HCT116 (cell line): ENCODE results near the gene CNTNAP5. TPM values are rescaled to one million over a fixed set of nuclear protein-coding genes. Genes with fewer than 3 reads are reported as not detected.

ENCODE experiments used
- ATAC-seq: fragments of 200-7000 bp; cut with Tn5 transposase; 2 replicates; pipeline ENCODE4 v1.9.1; 2020; ENCODE audit warnings: mild to moderate bottlenecking, moderate library complexity
- BruUV-seq: library from RNA; stranded (reverse); fragments of 400-500 nt; replicated peaks from 2 replicates; lab custom pipeline; 2021; lab: Mats Ljungman, UMichigan
- CTCF ChIA-PET: fragments of 300-600 bp; sonication (Branson Sonifier 250); formaldehyde crosslinking; loops from one replicate; lab custom pipeline; 2021; ENCODE audit warnings: antibody characterized with exemption; lab: Charles Lee
- POLR2A ChIA-PET: fragments of 300-600, 350-600 bp; sonication (Branson Sonifier 250); formaldehyde crosslinking; loops from one replicate; lab custom pipeline; 2021; ENCODE audit warnings: antibody characterized with exemption; lab: Charles Lee
- RAD21 ChIA-PET, 2 experiments: fragments of 300-600 bp; sonication (Branson Sonifier 250); formaldehyde crosslinking; loops; one replicate each; lab custom pipeline; 2023; ENCODE audit warnings: low total read pairs in 2 of 2; ENCODE audit not compliant: uncharacterized antibody in 2 of 2, unreplicated experiment in 2 of 2, low non-redundant PET in 1 of 2; lab: Charles Lee
- DNase-seq: peaks from one replicate; pipeline ENCODE4 v3.0.0-alpha.2; 2010; ENCODE audit warnings: low read depth, low spot score
- H2AFZ ChIP-seq: fragments of 200-600 bp; shearing (Covaris generic), sonication (generic); 2 replicates; pipeline ENCODE4 v1.6.1; 2017; ENCODE audit warnings: low read depth, mixed run types, mixed read lengths, antibody characterized with exemption, low read length; ENCODE audit not compliant: poor library complexity, severe bottlenecking
- H3K27ac ChIP-seq: 2 replicates; pipeline ENCODE4 v1.5.1; 2012; ENCODE audit warnings: low read depth, low read length
- H3K27me3 ChIP-seq: fragments of 200-600 bp; sonication (generic); 2 replicates; pipeline ENCODE4 v1.6.1; 2016; ENCODE audit warnings: mixed run types, low read length, mixed read lengths; ENCODE audit not compliant: insufficient read depth
- H3K36me3 ChIP-seq, 2 experiments: fragments of 200-500 bp in 1 of 2; fragments of 200-600 bp in 1 of 2; sonication (Bioruptor generic) in 1 of 2; sonication (generic) in 1 of 2; 2 replicates each; pipeline versions ENCODE4 v1.5.1 to v1.6.1; 2014 to 2016; ENCODE audit warnings: low read length in 2 of 2, inconsistent platforms in 1 of 2, mixed read lengths in 1 of 2, mixed run types in 1 of 2; ENCODE audit not compliant: insufficient read depth in 2 of 2, control insufficient read depth in 1 of 2
- H3K4me1 ChIP-seq, 2 experiments: fragments of 200-600 bp in 1 of 2; sonication (generic) in 1 of 2; 2 replicates each; pipeline versions ENCODE4 v1.5.1 to v1.6.1; 2012 to 2017; ENCODE audit warnings: low read length in 2 of 2, inconsistent platforms in 1 of 2, mild to moderate bottlenecking in 1 of 2, mixed read lengths in 1 of 2, mixed run types in 1 of 2, moderate library complexity in 1 of 2; ENCODE audit not compliant: insufficient read depth in 2 of 2, control insufficient read depth in 1 of 2
- H3K4me2 ChIP-seq: fragments of 200-600 bp; sonication (generic); 2 replicates; pipeline ENCODE4 v1.6.1; 2017; ENCODE audit warnings: mixed run types, low read length, mixed read lengths
- H3K4me3 ChIP-seq, 2 experiments: fragments of 200-600 bp in 1 of 2; sonication (generic) in 1 of 2; replicated peaks in 1 of 2; 2 replicates each; pipeline ENCODE4 v1.5.1; 2011 to 2016; ENCODE audit warnings: low read length in 2 of 2, control low read depth in 1 of 2, low read depth in 1 of 2, mild to moderate bottlenecking in 1 of 2, mixed read lengths in 1 of 2, mixed run types in 1 of 2
- H3K79me2 ChIP-seq: fragments of 200-600 bp; sonication (generic); 2 replicates; pipeline ENCODE4 v1.6.1; 2017; ENCODE audit warnings: mild to moderate bottlenecking, mixed run types, low read length, moderate library complexity, mixed read lengths; ENCODE audit not compliant: insufficient read depth
- H3K9ac ChIP-seq: fragments of 200-600 bp; sonication (generic); 2 replicates; pipeline ENCODE4 v1.6.1; 2016; ENCODE audit warnings: low read length, mixed read lengths
- H3K9me2 ChIP-seq: fragments of 200-600 bp; sonication (generic), shearing (Covaris generic); 2 replicates; pipeline ENCODE4 v1.6.1; 2017; ENCODE audit warnings: mixed run types, mild to moderate bottlenecking, moderate library complexity; ENCODE audit not compliant: insufficient read depth
- H3K9me3 ChIP-seq, 2 experiments: fragments of 200-500 bp in 1 of 2; fragments of 200-600 bp in 1 of 2; sonication (Bioruptor generic) in 1 of 2; sonication (generic) in 1 of 2; 2 replicates each; pipeline ENCODE4 v1.6.1; 2014 to 2017; ENCODE audit warnings: low read length in 2 of 2, mixed read lengths in 2 of 2, inconsistent platforms in 1 of 2, low read depth in 1 of 2, mild to moderate bottlenecking in 1 of 2, mixed run types in 1 of 2, moderate library complexity in 1 of 2; ENCODE audit not compliant: control insufficient read depth in 1 of 2, insufficient read depth in 1 of 2
- H4K20me1 ChIP-seq: fragments of 200-600 bp; sonication (generic), shearing (Covaris generic); 2 replicates; pipeline ENCODE4 v1.6.1; 2017; ENCODE audit warnings: mixed run types, mild to moderate bottlenecking, moderate library complexity; ENCODE audit not compliant: insufficient read depth
- ATF3 ChIP-seq: IDR thresholded peaks from 2 replicates; pipeline ENCODE4 v1.6.1; 2012
- CBX3 ChIP-seq: IDR thresholded peaks from 2 replicates; pipeline ENCODE4 v1.6.1; 2012; ENCODE audit warnings: low read depth
- CEBPB ChIP-seq: IDR thresholded peaks from 2 replicates; pipeline ENCODE4 v1.6.1; 2012; ENCODE audit warnings: low read depth
- EZH2 ChIP-seq: fragments of 200-600 bp; sonication (generic); IDR thresholded peaks from 2 replicates; pipeline ENCODE4 v1.6.1; 2017; ENCODE audit warnings: antibody characterized with exemption, mixed run types
- FOSL1 ChIP-seq: IDR thresholded peaks from 2 replicates; pipeline ENCODE4 v1.6.1; 2012; ENCODE audit warnings: low read depth
- JUND ChIP-seq: IDR thresholded peaks from 2 replicates; pipeline ENCODE4 v1.6.1; 2012
- MAX ChIP-seq: IDR thresholded peaks from 2 replicates; pipeline ENCODE4 v1.6.1; 2012
- POLR2A ChIP-seq: IDR thresholded peaks from 2 replicates; pipeline ENCODE4 v1.7.0; 2011; ENCODE audit warnings: borderline replicate concordance; ENCODE audit not compliant: insufficient read depth, insufficient read length; ENCODE audit errors: extremely low read depth
- REST ChIP-seq: IDR thresholded peaks from 2 replicates; pipeline ENCODE4 v1.6.1; 2012; ENCODE audit warnings: low read depth
- SIN3A ChIP-seq: IDR thresholded peaks from 2 replicates; pipeline ENCODE4 v1.6.1; 2012; ENCODE audit warnings: low read depth
- SP1 ChIP-seq: IDR thresholded peaks from 2 replicates; pipeline ENCODE4 v1.6.1; 2012; ENCODE audit warnings: low read depth
- SRF ChIP-seq: IDR thresholded peaks from 2 replicates; pipeline ENCODE4 v1.6.1; 2012; ENCODE audit warnings: low read depth
- TCF7L2 ChIP-seq: IDR thresholded peaks from 2 replicates; pipeline ENCODE4 v1.7.0; 2011; ENCODE audit warnings: borderline replicate concordance, inconsistent platforms; ENCODE audit not compliant: insufficient read depth, insufficient read length; ENCODE audit errors: extremely low read depth
- YY1 ChIP-seq: IDR thresholded peaks from 2 replicates; pipeline ENCODE4 v1.6.1; 2011; ENCODE audit warnings: low read length, low read depth, moderate library complexity, mild to moderate bottlenecking; ENCODE audit not compliant: insufficient replicate concordance; ENCODE audit errors: extremely low read depth
- ZBTB33 ChIP-seq: IDR thresholded peaks from 2 replicates; pipeline ENCODE4 v1.6.1; 2011; ENCODE audit warnings: mild to moderate bottlenecking, low read length, moderate library complexity; ENCODE audit not compliant: insufficient replicate concordance; ENCODE audit errors: extremely low read depth
- ZFX ChIP-seq: fragments of 450-650 bp; IDR thresholded peaks from 2 replicates; pipeline ENCODE4 v1.6.1; 2017
- ZNF274 ChIP-seq: fragments of 200-500 bp; sonication (Bioruptor generic); IDR thresholded peaks from 2 replicates; pipeline ENCODE4 v1.6.1; 2014; ENCODE audit warnings: mild to moderate bottlenecking, low read depth, low read length, inconsistent platforms
- intact Hi-C: fragments of 100-400 bp; cut with micrococcal nuclease; formaldehyde crosslinking; loops from 2 replicates; pipeline ENCODE4 v1.10.0; 2022
- total RNA-seq: library from RNA; stranded (reverse); gene quantifications from one replicate; pipeline ENCODE4 v1.2.1, GENCODE V29; 2021; ENCODE audit not compliant: unreplicated experiment

Gene CNTNAP5
- total RNA-seq, 1 experiment from 2014 or later: not detected

- no peaks in the 10 kb centered on the region for H3K27me3 ChIP-seq
- H3K9ac ChIP-seq: no peak overlapping the region
- ChIA-PET RAD21 (no interaction called here), CTCF (no interaction called here)
- BruUV-seq: no TSS peak
- no peak for ATAC-seq
- H2AFZ ChIP-seq: no peak overlapping the region
- no peaks in the 10 kb centered on the region for H3K4me1 ChIP-seq
- H3K36me3 ChIP-seq: no peaks in the 10 kb centered on the region
- intact Hi-C loops: no loop called here
- TF ChIP-seq JUND: no peak
- TF ChIP-seq TCF7L2: no peak
- TF ChIP-seq ZBTB33: no peak
- TF ChIP-seq SRF: no peak
- no peak for TF ChIP-seq YY1
- no peak for TF ChIP-seq ZNF274
- TF ChIP-seq REST: no peak
- no peak for TF ChIP-seq MAX
- TF ChIP-seq CEBPB: no peak
- TF ChIP-seq ZFX: no peak
- TF ChIP-seq CBX3: no peak
- no peak for TF ChIP-seq SP1
- TF ChIP-seq EZH2: no peak
- TF ChIP-seq POLR2A: no peak
- no peak for TF ChIP-seq SIN3A
- no peak for TF ChIP-seq FOSL1
- TF ChIP-seq ATF3: no peak
- TF ChIP-seq, all 23 proteins: peak for 0
- Histone ChIP-seq H3K4me3 (no peak overlapping the region), H3K9me3 (peaks cover 0 to 11% of the 10 kb centered on the region in 2 experiments; a peak in 2 of 4 replicates), H3K27ac (no peak overlapping the region), H3K4me2 (no peak overlapping the region), H3K79me2 (no peaks in the 10 kb centered on the region), H3K9me2 (no peaks in the 10 kb centered on the region), H4K20me1 (no peaks in the 10 kb centered on the region)
- DNase-seq: no peak
- POLR2A ChIA-PET: no interaction called here
These were observed 284.6 kb downstream of the CNTNAP5 start for GRCh38 chr2:124309563-124310138.
